GM19238 (cell line): ENCODE results near the gene PNPLA3.

Experiments
- DNase-seq: peaks from one replicate; pipeline ENCODE4 v3.0.0; 2011; ENCODE audit warnings: low spot score; ENCODE audit not compliant: insufficient read length

The PNPLA3 gene

GRCh38 chr22:43922123-43922522 is 1.5 kb upstream of the PNPLA3 start:
- DNase-seq: no peak

GRCh38 chr22:43923191-43923590 is 414 bp upstream of the PNPLA3 start:
- DNase-seq: no peak

GRCh38 chr22:43924877-43925276 is 1.3 kb downstream of the PNPLA3 start:
- no peak for DNase-seq

- DNase-seq: no peak
These were observed 2.1 kb downstream of the PNPLA3 start for GRCh38 chr22:43925433-43926348.

- DNase-seq: no peak
These were observed 2.7 kb downstream of the PNPLA3 start for GRCh38 chr22:43926349-43926710.

- DNase-seq: no peak
These were observed 4.9 kb downstream of the PNPLA3 start for GRCh38 chr22:43928468-43928867.

- DNase-seq: no peak
These were observed 5.3 kb downstream of the PNPLA3 start for GRCh38 chr22:43928908-43929307.

GRCh38 chr22:43931771-43932170 is 8.2 kb downstream of the PNPLA3 start:
- no peak for DNase-seq

GRCh38 chr22:43941449-43941848 is 17.8 kb downstream of the PNPLA3 start:
- DNase-seq: no peak

- no peak for DNase-seq
These were observed 21.2 kb downstream of the PNPLA3 start for GRCh38 chr22:43944670-43945430.

- peak; percentile 68 for DNase-seq
These were observed 22.2 kb downstream of the PNPLA3 start for GRCh38 chr22:43945632-43946383.

GRCh38 chr22:43946384-43946667 is 22.7 kb downstream of the PNPLA3 start:
- no peak for DNase-seq

GRCh38 chr22:43948836-43949406 is 25.3 kb downstream of the PNPLA3 start:
- DNase-seq: no peak

GRCh38 chr22:43951391-43951790 is 27.8 kb downstream of the PNPLA3 start:
- DNase-seq: no peak

- DNase-seq: no peak
These were observed 28.4 kb downstream of the PNPLA3 start for GRCh38 chr22:43951966-43952365.

GRCh38 chr22:43953988-43954785 is 30.6 kb downstream of the PNPLA3 start:
- no peak for DNase-seq

GRCh38 chr22:43955040-43955882 is 31.7 kb downstream of the PNPLA3 start, which contains the start of gene SAMM50:
SAMM50 (plus strand) TSS chr22:43955442; CDS start chr22:43955578, 136 bp downstream.
- DNase-seq: peak; percentile 93

GRCh38 chr22:43955883-43956782 is 32.5 kb downstream of the PNPLA3 start:
- no peak for DNase-seq
